SHP77 (cell line): ENCODE results near the gene RPL19.

Source experiments
- DNase-seq, 2 experiments: peaks; one replicate each; lab custom pipeline; 2025; lab: John Stamatoyannopoulos, UW

RPL19 gene

DNA sequence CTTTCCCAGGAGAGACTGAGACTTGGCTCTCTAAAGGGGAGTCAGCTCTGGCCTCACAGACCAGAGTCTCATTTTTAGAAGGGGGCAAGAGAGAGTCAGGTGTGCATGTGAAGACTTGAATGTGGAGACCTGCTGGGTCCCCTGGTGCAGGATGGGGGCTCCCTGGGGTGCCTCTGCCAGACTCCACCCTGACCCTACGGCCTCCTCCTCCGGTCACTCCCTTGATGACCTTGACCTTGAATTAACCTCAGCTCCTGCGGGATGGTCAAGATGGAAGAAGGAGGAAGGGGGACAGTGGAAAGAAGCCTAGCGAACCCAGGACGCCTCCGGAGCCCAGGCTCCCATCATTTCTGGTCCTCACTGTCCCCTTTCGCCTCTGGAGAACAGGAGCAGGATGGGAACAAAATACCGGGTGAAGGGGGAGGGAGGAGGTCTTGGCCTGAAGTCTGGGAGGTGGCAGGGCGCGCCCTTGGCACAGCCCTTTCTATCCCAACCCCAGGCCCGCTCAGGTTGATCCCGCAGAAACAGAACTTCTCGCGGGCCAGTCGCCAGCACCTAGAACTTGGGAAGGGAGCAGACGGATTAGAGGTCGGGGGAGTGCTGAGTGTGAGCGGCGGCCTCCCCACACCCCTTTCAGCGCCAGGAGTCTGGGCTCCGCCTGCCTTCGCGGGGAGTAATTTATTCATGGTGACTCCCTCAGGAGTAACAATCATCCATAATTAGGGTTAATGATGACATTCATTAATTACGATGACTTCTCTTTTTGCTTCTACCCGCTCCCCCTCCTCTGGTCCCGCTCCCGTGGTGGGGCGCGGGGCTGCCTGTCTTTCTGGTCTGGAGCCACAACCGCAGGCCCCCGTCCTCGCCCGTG, 24.1 kb downstream of the RPL19 start:
- DNase-seq = no peak

DNA sequence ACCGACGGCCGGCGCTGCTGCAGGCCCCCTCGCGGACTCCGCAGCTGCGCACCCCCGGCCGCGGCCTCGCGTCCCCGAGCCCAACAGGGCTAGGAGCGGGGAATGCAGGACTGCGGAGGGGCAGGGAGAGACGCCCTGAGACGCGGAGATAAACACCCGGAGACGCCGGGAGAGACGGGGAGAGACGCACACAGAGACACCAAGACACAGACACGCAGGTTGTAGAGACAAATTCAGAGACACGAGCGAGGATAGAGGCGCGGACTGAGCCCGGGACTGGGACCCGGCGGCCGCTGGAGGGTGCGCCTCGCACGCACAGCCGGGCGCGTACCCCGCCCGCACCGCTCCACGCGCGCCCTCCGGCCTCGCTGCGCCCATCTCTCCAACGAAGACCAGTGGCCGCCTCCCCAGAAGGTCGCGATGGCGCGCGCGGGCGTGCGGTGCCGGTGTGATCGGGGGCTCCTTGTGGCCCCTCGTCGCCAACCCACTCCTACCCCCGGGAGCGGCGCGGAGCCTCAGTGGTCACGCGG, 24.8 kb downstream of the RPL19 start:
- no peak for DNase-seq

DNA sequence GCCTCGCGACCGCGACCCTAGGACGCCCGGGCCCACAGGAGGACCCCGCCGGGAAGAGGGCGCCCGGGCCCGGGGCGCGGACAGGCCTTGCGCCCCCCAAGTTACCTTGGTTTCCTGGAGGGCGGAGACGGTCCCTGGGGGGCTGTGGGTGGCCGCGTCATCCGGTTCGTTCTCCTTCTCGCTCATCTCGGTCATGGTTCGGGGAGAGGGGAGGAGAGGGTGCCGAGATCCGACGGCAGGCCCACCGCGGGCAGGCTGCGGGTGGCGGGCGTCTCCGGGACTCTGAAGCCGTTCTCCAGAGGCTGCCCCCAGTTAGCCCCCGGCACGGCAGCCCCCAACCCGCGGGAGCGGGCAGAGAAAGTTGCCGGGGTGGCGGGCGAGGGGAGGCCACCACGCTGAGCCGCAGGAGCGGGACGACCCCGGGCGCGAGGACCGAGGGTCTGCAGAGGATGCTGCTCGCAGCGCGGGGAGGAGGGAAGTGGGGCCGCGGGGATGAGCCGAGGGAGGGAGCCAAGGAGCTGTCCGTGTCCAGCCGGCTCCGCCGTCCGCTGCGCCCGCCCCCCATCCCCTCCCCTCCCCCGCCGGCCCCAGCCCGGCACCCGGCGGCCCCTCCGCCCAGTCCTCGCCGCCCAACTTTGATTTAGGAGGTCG, 25.4 kb downstream of the RPL19 start, which contains the start of gene STAC2:
TSS of gene STAC2 (minus strand) at position 638 of the 651 bp plus-strand sequence. CDS start at position 195, 443 bp downstream.
- DNase-seq = no peak

DNA sequence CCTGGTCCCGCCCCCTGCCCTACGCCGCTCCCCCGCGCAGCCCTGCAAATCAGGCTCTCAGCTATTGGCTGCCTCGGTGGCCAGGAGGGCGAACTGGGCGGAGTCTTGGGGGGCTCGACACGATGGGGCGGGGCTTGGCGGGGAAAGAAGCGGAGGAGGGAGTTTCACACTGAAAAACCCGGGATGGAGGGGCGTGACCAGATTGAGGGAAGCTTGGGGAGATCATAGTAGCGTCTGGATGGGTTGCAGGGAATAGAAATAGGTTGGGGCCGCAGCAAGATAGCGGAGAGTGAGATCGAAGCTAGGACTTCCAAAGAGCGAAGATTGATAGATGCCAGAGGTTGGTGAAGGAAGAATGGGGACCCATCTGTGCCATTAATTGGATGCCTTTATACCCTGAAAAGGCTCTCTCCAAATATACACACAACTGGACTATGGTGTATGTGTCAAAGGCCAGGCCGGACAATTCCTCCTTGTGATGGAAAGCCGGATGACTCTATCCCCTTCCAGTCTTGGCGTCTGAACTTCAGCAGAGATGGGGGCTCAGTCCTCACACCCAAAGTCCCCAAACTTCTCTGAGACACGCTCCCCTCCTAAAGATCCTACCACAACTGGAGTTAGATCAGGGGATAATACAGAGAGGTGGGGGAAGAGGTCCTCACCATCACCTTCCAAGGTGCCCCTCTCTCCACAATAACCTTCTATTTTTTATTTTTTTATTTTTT, 26.0 kb downstream of the RPL19 start:
- peak; percentile 45 to 59 for DNase-seq

DNA sequence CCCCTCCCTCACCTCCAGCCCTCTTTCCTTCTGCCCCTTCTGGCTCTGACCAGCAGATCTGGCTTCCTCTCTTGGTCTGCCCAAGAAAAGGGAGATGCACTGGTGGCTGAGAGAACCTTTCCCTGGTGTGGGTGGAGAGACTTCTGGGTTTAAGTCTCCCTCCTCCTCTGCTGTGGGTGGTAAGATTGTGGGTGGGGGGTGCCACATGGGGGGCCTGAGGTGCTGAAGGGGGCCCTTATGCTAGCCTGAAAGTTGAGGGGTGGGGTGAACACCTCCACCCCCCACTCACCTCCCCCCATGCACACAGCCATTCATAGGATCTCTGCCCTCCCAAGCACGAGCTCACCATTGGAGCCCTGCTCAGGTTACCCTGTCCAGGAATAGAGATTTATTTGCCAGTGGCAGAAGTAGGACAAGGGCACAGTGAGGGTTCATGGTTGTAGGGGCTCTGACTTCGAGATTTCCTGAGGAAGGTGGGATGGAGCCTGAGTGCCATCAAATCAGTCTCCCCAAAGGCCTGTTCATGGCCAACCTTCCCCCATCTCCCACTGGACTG, 27.4 kb downstream of the RPL19 start:
- no peak for DNase-seq

DNA sequence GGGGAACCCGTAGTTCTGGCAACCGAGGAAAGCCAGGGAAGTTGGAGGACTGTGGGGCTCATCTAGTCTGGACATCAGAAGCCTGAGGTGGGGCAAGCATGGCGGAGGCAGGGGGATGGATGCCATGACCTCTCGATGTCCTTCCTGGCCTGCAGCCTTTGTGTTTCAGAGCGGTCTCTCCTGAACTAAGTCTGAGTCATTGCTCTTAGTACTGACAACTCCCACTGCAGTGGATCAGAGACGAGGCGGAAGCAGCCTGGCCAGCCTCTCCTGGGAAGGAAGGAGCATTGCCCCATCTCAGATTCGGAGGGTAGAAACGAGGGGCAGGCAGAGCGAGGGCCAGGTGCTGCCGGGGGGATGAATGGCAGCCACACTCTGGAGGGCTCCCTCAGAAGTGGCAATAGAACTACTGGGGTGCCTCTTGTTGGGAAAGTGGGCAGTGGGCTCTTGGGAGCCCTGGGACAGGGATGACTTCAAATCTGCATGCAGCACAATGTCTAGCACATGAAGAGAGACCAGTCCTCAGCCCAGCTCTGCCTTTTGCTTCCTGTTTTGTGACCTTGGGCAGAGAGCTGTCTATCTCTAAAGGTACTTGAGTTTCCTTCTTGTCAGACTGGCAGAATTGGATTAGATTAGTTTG, 29.3 kb downstream of the RPL19 start:
- no peak for DNase-seq

DNA sequence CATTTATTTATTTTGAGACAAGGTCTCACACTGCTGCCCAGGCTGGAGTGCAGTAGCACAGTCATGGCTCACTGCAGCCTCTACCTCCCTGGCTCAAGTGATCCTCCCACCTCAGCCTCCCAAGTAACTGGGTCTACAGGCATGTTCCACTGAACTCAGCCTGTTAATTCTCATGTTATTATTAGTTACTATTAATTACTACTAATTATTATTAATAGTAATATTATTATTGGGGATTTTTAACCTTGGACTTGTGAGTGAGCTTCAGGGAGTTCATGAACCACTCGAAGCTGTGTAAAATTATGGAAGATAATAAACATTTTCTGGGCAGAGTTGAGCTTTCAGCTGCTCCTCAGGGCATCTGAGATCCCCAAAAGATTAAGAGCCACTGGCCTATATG, 30.3 kb downstream of the RPL19 start:
- no peak for DNase-seq

DNA sequence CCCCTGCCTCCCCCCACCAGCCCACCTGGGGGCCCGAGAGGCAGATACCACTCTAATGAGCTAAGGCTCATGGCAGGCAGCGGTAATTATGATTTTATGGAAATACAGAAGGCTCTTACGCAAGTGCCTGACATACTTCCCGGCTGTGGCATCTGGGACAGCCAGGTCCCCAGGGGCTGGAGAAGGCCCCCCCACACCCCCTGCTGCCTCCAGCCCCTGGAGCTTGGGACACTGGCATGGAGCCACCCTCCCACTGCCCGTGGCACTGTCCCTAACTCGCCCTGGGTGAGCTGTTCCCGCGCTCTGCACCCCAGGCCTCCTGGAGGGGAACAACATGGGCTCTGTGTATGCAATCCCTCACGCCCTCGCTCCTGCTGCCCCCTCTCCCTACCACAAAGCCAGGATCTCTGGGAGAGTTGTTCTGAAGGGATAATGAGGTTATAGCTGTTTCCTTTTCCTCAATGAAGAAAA, 31.0 kb downstream of the RPL19 start:
- DNase-seq = no peak

DNA sequence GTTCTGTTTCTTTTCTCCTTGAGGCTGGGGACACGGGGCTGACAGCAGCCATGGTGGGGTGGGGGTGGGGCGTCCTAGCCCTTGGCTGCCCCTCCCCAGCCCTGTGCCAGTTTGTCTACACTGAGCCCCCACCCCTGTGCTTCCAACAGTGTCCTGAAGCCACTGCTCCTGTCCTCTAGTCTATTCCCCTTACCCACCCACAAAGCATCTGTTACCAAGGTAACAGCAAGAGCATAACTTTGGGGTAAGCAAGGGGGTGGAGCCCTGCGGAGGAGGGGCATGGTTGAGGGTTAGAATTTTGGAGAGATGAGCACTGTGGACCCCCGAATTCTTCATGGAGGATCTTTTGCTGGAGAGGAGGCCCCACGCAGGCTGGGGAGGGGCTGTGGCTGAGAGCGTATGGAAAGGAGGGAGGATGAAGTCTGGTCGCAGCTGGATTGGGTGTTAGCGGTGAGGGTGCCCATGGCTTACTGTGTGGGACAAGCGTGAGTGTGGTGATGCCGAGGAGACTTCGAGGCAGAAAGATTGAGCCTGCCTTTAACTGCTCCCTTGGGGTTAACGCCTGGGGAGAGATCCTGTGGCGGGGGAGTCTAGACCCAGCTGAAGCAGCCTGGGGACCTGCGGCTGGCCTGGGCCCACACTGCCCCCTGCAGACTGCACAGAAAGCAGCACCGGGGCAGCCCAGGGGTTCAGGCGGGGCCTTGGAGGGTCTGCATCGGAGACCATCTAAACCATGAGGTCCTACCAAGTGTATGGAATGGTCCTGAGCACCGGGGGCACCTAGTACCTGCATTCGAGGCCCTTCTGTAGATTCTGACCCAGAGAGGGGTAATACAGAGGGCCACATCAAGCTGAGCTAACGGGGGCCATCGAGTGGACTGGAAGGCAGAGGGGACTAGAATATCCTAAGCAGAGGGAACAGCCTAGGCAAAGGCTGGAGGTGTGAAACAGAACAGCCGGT, 31.8 kb downstream of the RPL19 start:
- peak; percentile 26 to 32 for DNase-seq

DNA sequence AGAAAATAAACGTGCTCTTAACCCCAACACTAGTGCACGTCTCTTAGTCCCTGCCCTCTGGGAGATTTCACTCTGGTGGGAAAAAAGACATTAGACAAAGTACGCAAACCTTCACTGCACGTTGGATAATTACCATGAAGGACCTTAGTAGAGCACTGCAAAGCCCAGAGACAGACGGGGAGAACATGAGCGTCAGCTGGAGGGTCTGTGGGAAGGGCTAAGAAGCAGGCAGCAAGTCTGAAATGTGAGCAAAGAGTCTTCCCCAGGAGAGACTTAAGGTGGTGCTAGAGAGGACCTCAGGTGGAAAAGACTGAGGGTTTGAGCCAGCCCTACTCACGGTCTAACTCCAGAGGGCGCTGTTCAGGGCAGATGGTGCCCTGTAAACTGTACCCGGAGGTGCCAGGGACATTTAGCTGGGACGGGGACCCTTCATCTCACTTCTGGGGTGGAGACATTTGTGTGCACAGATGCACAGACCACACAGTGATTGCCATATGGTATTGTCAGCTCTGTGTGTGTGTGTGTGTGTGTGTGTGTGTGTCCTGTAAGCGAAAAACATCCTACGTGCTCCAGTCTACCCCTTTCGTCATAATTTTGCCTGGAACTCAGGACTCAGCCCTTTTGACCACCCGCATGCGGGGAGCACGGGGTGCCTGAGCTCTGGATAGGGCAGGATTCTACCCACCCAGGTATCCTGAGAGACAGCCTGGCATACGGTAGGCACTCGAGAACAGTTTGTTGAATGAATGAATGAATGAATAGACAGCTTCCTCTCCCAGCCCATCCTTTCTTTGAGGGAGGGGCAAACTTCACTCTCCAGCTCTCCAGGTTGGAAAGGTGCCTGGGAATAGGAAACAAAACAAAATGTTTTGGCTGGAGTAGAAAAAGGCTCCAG, 35.7 kb downstream of the RPL19 start:
- DNase-seq = peak; percentile 76

DNA sequence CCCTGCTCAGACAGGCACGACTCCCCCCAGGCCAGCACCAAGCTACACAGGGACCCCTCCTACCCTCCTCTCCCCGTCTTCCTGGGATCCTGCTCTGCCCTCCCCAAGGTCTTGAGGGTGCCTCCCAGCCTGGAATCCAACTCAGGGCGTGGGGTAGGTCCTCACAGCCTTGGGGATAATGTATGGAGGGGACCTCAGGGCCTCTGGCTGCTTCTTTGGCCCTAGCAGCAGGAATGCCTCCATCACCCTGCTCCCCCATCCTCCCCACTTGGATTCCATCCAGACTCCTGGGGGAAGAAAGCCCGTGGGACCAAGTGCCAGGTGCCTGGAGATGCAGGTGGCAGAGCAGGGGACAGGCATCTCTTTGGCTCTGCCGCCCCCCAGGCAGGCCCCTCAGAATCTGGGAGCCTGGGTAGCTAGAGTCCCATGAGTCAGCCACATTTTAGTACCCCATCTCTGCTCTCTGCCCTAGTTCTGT, 36.4 kb downstream of the RPL19 start:
- no peak for DNase-seq

DNA sequence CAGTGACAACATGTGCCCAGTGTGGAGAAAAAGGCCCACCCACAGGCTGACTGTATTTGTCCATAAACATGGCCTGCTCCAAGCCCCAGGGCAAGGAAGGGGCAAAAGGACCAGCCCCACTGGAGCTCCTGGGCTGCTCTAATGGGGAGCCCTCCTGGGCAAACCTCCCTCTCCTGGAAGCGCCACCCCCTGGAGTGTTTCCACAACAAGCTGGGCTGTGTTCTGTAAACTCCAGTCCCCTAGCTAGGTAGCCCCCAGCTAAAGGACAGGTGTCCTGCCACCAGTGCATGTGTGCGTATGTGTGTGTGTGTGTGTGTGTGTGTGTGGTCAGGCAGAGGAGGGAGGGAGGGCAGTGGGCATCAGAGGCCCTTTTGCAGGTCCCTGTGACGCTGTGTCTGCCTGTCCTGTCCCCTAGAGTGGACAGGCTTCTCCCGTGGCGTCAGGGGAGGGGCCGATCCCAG, 36.9 kb downstream of the RPL19 start:
- peak; percentile 8 to 50 for DNase-seq

DNA sequence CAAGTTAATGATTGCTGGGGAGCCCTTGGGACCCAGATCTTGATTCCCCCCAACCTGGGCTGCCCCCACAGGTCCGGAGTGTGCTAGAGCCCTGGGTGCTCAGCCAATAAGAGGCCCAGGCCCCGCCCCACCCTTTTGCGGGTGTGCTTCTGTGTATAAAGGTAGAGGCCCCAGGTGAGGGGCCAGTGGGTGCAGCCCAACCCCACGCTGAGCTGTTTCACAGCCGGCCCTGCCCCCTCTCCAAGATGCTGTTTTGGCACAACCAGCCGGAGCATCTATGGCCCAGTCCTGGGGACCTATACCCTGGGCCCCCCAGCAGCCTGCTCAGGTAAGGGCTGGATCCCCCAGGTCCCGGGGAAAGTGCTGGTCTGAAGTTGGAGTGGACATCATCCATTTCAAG, 37.5 kb downstream of the RPL19 start:
- DNase-seq = no peak

DNA sequence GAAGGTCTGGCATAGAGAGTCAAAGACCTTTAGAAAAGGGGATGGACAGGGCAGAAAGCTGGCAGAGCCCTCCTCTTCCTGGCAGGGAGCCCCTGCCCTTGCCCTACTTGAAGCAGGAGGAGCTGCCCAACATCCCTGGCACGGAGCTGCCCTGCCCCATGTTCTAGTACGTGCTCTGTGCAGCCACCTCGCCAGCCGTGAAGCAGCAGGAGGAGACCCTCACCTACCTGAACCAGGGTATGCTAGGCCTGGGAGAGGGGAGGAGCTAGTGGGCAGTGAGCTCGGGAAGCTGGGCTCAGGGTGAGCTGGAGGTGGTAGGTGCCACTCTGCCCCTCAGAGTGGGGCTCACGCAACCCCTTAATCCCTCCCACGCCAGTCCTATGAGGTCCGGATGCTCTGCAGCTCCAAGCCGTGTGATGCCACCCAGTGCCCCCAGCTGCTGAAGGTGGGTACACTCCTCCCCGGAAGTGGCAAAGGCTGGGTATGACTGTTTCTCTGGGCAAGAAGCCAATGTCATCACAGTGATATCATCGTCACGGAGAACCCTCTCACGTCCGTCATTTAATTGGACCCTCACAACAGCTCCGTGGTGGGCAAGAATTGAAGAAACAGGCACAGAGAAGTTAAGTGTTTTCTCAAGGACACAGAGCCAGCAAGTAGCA, 38.4 kb downstream of the RPL19 start:
- DNase-seq = peak; percentile 70 to 85

DNA sequence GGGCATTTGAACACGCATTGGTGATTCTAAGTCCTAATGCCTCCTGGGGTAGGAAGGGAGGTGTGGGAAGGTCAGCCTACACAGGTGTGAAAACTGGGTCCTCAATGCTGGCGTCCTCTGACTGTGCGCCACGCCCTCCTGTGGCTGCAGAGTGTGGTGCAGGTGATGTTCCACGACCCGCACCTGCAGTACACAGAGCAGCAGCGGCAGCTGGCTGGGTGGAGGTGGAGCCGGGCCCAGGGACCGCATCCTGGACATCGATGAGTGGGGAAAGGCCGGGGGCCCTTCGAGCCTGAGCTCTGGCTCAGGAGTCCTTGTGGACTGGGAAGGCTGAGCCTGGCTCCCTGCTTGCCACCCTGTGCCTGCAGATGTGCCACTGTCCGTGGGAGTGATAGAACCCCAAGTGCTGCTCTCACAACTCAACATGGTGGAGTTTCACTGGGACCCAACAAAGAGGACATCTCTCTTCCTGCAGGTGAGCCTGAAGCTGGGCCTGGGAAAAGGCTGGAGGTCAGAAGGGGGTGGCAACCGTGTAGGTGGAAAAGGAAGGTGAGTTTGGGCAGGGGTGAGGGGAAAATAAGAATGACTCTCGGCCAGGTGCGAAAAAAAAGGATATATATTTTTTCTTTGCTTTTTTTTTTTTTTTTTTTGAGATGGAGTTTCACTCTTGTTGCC, 39.7 kb downstream of the RPL19 start:
- peak; percentile 61 to 80 for DNase-seq

DNA sequence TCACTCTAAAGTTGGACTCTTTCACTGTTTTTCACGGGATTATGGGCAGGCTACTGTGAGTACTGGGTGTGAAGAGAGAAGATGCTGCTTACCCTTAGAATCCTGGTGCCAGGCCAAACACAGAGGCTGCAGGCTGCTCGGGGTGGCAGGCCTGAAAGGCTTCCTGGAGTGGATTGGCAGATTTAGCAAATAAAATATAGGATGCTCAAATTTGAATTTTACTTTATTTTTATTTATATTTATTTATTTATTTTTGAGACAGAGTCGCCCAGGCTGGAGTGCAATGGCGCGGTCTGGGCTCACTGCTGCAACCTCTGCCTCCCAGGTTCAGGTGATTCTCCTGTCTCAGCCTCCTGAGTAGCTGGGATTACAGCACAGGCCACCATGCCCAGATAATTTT, 40.5 kb downstream of the RPL19 start:
- DNase-seq = no peak

DNA sequence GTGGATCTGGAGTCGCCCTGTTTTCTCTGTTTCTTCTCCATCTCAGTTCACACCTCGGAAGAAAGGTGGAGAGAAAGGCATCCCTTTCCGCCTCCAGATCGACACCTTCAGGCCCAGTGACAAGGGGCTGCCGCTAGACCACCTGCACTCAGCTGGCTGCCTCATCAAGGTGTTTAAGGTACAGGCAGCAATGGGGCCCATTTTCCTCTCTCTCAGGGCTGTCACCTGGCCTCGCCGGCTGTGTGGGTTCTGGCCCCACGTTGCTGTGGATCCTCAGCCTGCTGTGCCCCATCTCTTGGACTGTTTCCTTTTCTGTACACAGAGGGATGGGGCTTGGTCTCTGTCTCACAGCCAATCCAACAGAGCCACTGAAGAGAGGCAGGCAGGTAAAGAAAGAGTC, 43.1 kb downstream of the RPL19 start:
- no peak for DNase-seq
